Measurements from ENCODE around the gene CORO6. TPM values are rescaled to one million over a fixed set of nuclear protein-coding genes. Genes with fewer than 3 reads are reported as not detected.

Gene CORO6
- total RNA-seq, 1 experiment from 2014 or later, result 2.3 TPM

- Histone ChIP-seq H3K9me3 (ENCODE audit: control insufficient read depth, low read depth, low read length) (no peaks in the 10 kb centered on the region), H3T11ph (ENCODE audit: low read length) (no peak overlapping the region), H2BK15ac (ENCODE audit: low read depth, low read length) (no peak overlapping the region), H4K5ac (ENCODE audit: insufficient read length, low read depth, low read length) (no peak overlapping the region), H3K14ac (ENCODE audit: insufficient read depth, low read length) (no peak overlapping the region), H3K79me2 (ENCODE audit: insufficient read depth, low read length) (no peaks in the 10 kb centered on the region), H2BK20ac (ENCODE audit: low read depth, low read length, poor library complexity, severe bottlenecking) (no peak overlapping the region), H3K4me2 (ENCODE audit: insufficient read depth, insufficient read length, low read length) (no peak overlapping the region), H2BK5ac (ENCODE audit: insufficient read length, low read length) (no peak overlapping the region), H3K9ac (ENCODE audit: extremely low read depth, insufficient read length, low read length) (no peak overlapping the region), H2BK120ac (ENCODE audit: low read depth, low read length, poor library complexity, severe bottlenecking) (no peak overlapping the region), H3K27ac (ENCODE audit: insufficient read length, low read depth, low read length) (no peak overlapping the region), H2AFZ (ENCODE audit: low read length) (no peak overlapping the region), H3K18ac (ENCODE audit: insufficient read length, low read depth, low read length) (no peak overlapping the region), H3K23ac (ENCODE audit: insufficient read length, low read depth, low read length) (no peak overlapping the region), H3K27me3 (ENCODE audit: insufficient read depth, low read length) (peaks cover 11% of the 10 kb centered on the region), H3K23me2 (ENCODE audit: insufficient read length, low read depth, low read length, poor library complexity, severe bottlenecking) (peaks cover 20% of the 10 kb centered on the region), H2BK12ac (ENCODE audit: insufficient read length, low read depth, low read length) (no peak overlapping the region), H3K4ac (ENCODE audit: low read depth, low read length) (no peak overlapping the region), H3K56ac (ENCODE audit: insufficient read length, low read depth, low read length) (no peak overlapping the region), H3K79me1 (ENCODE audit: insufficient read depth, low read depth, low read length, poor library complexity, severe bottlenecking) (no peaks in the 10 kb centered on the region), H3K4me1 (ENCODE audit: insufficient read depth, low read length) (peaks cover 5% of the 10 kb centered on the region; the same call in 1 of the 2 replicates), H4K20me1 (ENCODE audit: control insufficient read depth, insufficient read depth, insufficient read length) (no peaks in the 10 kb centered on the region), H2AK5ac (ENCODE audit: insufficient read length, low read length) (no peak overlapping the region), H4K8ac (replicated peaks; ENCODE audit: insufficient read length, low read depth, low read length) (no peak overlapping the region), H4K91ac (ENCODE audit: insufficient read length, low read depth, low read length) (no peak overlapping the region)
- no peak overlapping the region for H3K4me3 Mint-ChIP-seq
- H3K36me3 Mint-ChIP-seq (ENCODE audit: insufficient read depth in 1 of 3, low read depth in 3 of 3), result no peaks in the 10 kb centered on the region; a peak in 1 of 7 replicates
- H3K27ac Mint-ChIP-seq, result no peak overlapping the region
- peaks cover 45 to 75% of the 10 kb centered on the region in 2 experiments for H3K4me1 Mint-ChIP-seq
- peak; percentile 56 for TF ChIP-seq CTCF (conservative IDR thresholded peaks at IDR 0.05)
- peaks cover 88% of the 10 kb centered on the region for H3K27me3 Mint-ChIP-seq (ENCODE audit: low read depth)
- DNase-seq, result peak; percentile 81
- H3K9me3 Mint-ChIP-seq, result no peaks in the 10 kb centered on the region
These were observed 3.5 kb downstream of the CORO6 start for GRCh38 chr17:29619251-29619650.
